H1 (cell line): ENCODE data around the gene GLRB. TPM values are rescaled to one million over a fixed set of nuclear protein-coding genes. Genes with fewer than 3 reads are reported as not detected.
A peak's percentile ranks its signal among the peaks of the same experiment; 100 is the strongest.

Experiments
- ATF2 ChIP-seq: IDR thresholded peaks from 2 replicates; pipeline ENCODE4 v1.6.1; 2012; ENCODE audit warnings: low read length, inconsistent platforms
- CHD7 ChIP-seq: fragments of 300-600 bp; sonication (generic); IDR thresholded peaks from 2 replicates; pipeline ENCODE4 v1.7.1; 2012; ENCODE audit warnings: low read length, moderate library complexity, mild to moderate bottlenecking, inconsistent platforms; ENCODE audit not compliant: insufficient replicate concordance
- EZH2 ChIP-seq: fragments of 200-600 bp; sonication (generic); IDR thresholded peaks from 2 replicates; pipeline ENCODE4 v1.7.1; 2012; ENCODE audit warnings: low read depth, mild to moderate bottlenecking, moderate library complexity, low read length, inconsistent platforms; ENCODE audit not compliant: severe bottlenecking
- KDM4A ChIP-seq: IDR thresholded peaks from one replicate; pipeline ENCODE4 v1.7.1; 2012; ENCODE audit warnings: low read depth, mild to moderate bottlenecking, moderate library complexity, low read length, inconsistent platforms; ENCODE audit not compliant: severe bottlenecking
- SUZ12 ChIP-seq: fragments of 200-600 bp; sonication (generic); IDR thresholded peaks from 2 replicates; pipeline ENCODE4 v1.6.1; 2012; ENCODE audit warnings: mild to moderate bottlenecking, inconsistent platforms, low read length, moderate library complexity, mixed read lengths
- USF2 ChIP-seq: IDR thresholded peaks from 2 replicates; pipeline ENCODE4 v1.6.1; 2011; ENCODE audit warnings: low read length, improper control_type of control experiment
- polyA plus RNA-seq, 7 experiments: library from polyadenylated mRNA; depleted of rRNA in 3 of 7; stranded (reverse) in 5 of 7; unstranded in 2 of 7; fragments of >200 nt in 5 of 7; fragments of 200-250 nt in 2 of 7; gene quantifications; 1 replicate in 5 of 7; 2 replicates in 1 of 7; 4 replicates in 1 of 7; pipeline versions ENCODE4 v1.2.1 to v1.2.3, GENCODE V29; 2011 to 2013; ENCODE audit warnings: missing spikeins in 2 of 7, mixed read lengths in 2 of 7
- total RNA-seq: library from RNA; stranded (reverse); fragmentation: NEBNext Ultra II Directional; extraction: Animal tissue kit (Norgen Biotek cat#: 25700); gene quantifications from 2 replicates; pipeline ENCODE4 v1.2.1, GENCODE V29; 2021

The GLRB gene
- total and polyA plus RNA-seq, 2 of the 8 experiments (the other 6 are each of a cell fraction or from before 2014, with no cell fraction given) = 0.33 to 1.1 TPM

- no peak for TF ChIP-seq CHD7
- TF ChIP-seq SUZ12 = peak; percentile 70
- no peak for TF ChIP-seq ATF2
- TF ChIP-seq USF2 = no peak
- TF ChIP-seq EZH2 = peak; percentile 74
- TF ChIP-seq KDM4A = peak; percentile 88
Observed at GRCh38 chr4:157075811-157076577, at the start of gene GLRB (continued).
